Right lobe of liver (tissue), 6 donors: Measurements from ENCODE around the gene ITPR2. TPM values are rescaled to one million over a fixed set of nuclear protein-coding genes. Genes with fewer than 3 reads are reported as not detected.
"Not testable (repeated sequence)": the region's sequence is repeated elsewhere in the genome, so short reads cannot be mapped to it uniquely, and the experiment has no call there.

ENCODE experiments used
- ATAC-seq, 4 donors: fragments of 200-7000 bp; cut with Tn5 transposase; one replicate each; pipeline ENCODE4 v1.9.1; 2020; ENCODE audit warnings: mild to moderate bottlenecking in 4 of 4, moderate library complexity in 4 of 4
- DNase-seq, 3 donors: peaks; one replicate each; pipeline ENCODE4 v3.0.0-alpha.2; 2020
- H3K27ac ChIP-seq, 3 donors: fragments of 200-600 bp; one replicate each; pipeline ENCODE4 v1.8.0; 2022
- H3K27me3 ChIP-seq, 2 donors: fragments of 200-600 bp; one replicate each; pipeline ENCODE4 v1.8.0; 2022
- H3K36me3 ChIP-seq, 4 donors: fragments of 200-600 bp; sonication (generic) in 1 of 4; one replicate each; pipeline versions ENCODE4 v1.5.1 to v1.8.0; 2017 to 2022; ENCODE audit warnings: control low read depth in 1 of 4
- H3K4me1 ChIP-seq, 4 donors: fragments of 200-600 bp; sonication (generic) in 1 of 4; one replicate each; pipeline versions ENCODE4 v1.5.1 to v1.8.0; 2017 to 2022; ENCODE audit warnings: control low read depth in 1 of 4
- H3K4me3 ChIP-seq, 3 donors: fragments of 200-600 bp; one replicate each; pipeline ENCODE4 v1.8.0; 2022
- H3K9me3 ChIP-seq, 4 donors: fragments of 200-600 bp; sonication (generic) in 1 of 4; one replicate each; pipeline versions ENCODE4 v1.5.1 to v1.8.0; 2017 to 2022; ENCODE audit warnings: control low read depth in 1 of 4
- POLR2A ChIP-seq: fragments of 450-650 bp; IDR thresholded peaks from one replicate; pipeline ENCODE4 v1.6.1; 2017; ENCODE audit warnings: antibody characterized with exemption, mild to moderate bottlenecking
- WGBS: methylation state at CpG from one replicate; pipeline ENCODE4 v1.1.6; 2018; ENCODE audit warnings: low coverage, low lambda C conversion rate; ENCODE audit not compliant: insufficient coverage; ENCODE audit errors: missing lambda C conversion rate; 5-methylcytosine and 5-hydroxymethylcytosine counted together
- intact Hi-C, 2 donors: fragments of 100-400 bp; cut with DNase I; formaldehyde crosslinking; loops; one replicate each; pipeline versions ENCODE4 v1.11.2 to v1.14.1; 2022
- total RNA-seq, 6 experiments: library from RNA; depleted of rRNA in 2 of 6; stranded (reverse); fragments of >200 nt in 2 of 6; fragmentation: NEBNext Ultra II Directional in 3 of 6; extraction: Animal tissue kit (Norgen Biotek cat#: 25700) in 3 of 6; gene quantifications; one replicate each; pipeline versions ENCODE4 v1.1.0 to v1.2.4, GENCODE V29; 2016 to 2023
- TF ChIP-seq, protein P1 (sequence below), 4 donors: fragments of 200-600 bp in 3 of 4; fragments of 450-650 bp in 1 of 4; IDR thresholded peaks; one replicate each; pipeline versions ENCODE4 v1.5.1 to v1.8.0; 2016 to 2022; ENCODE audit warnings: antibody characterized with exemption in 4 of 4, mild to moderate bottlenecking in 2 of 4
- donor health status: DM: no; HTN: yes; CAD: no.
- donor health status: DM: no; HTN: no; CAD: no.
- donor health status: DM: no; HTN: no; CAD: no.
- donor health status: DM: no; HTN: yes; CAD: no.
- donor health status: DM: no; HTN: yes; CAD: no.

The ITPR2 gene
- total RNA-seq, 6 experiments from 2014 or later: 39.3 to 114 (median 57.2) TPM

DNA sequence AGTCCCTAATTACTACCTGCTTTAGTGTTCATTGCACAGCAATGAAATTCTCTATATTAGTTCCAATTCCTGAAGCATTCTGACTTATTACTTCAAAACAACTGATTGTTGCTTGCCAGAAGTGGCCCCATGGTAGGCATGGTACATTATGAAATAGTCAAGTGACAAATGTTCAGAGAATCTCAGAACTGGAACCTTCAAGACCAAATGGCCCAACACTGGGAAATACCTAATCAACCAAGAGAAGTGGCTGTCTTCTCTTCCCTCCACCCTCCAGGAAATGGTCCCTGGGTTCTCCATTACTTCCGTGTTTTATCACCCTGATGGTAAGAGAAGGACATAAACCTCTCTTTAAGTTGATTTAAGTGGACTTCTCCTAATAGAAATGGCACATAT is 49.9 kb downstream of the ITPR2 start:
- DNase-seq (no peak), ATAC-seq (peak in 2 of 4 donors; percentile 12 to 31)
- H3K27ac ChIP-seq: no peak overlapping the region
- H3K4me1 ChIP-seq: peaks cover 0 to 7% (median 0%) of the 10 kb centered on the region in 4 donors
- 91% methylated on average over 1 of the region's 1 CpG for WGBS
- no peak overlapping the region for H3K4me3 ChIP-seq
- TF ChIP-seq, protein P1, sequence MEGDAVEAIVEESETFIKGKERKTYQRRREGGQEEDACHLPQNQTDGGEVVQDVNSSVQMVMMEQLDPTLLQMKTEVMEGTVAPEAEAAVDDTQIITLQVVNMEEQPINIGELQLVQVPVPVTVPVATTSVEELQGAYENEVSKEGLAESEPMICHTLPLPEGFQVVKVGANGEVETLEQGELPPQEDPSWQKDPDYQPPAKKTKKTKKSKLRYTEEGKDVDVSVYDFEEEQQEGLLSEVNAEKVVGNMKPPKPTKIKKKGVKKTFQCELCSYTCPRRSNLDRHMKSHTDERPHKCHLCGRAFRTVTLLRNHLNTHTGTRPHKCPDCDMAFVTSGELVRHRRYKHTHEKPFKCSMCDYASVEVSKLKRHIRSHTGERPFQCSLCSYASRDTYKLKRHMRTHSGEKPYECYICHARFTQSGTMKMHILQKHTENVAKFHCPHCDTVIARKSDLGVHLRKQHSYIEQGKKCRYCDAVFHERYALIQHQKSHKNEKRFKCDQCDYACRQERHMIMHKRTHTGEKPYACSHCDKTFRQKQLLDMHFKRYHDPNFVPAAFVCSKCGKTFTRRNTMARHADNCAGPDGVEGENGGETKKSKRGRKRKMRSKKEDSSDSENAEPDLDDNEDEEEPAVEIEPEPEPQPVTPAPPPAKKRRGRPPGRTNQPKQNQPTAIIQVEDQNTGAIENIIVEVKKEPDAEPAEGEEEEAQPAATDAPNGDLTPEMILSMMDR (IDR thresholded peaks at IDR 0.05): no peak
- no peak for TF ChIP-seq POLR2A
- intact Hi-C loops: no loop called here
- peaks cover 0 to 5% (median 0%) of the 10 kb centered on the region in 4 donors for H3K36me3 ChIP-seq
- no peaks in the 10 kb centered on the region for H3K27me3 ChIP-seq
- H3K9me3 ChIP-seq: no peaks in the 10 kb centered on the region

DNA sequence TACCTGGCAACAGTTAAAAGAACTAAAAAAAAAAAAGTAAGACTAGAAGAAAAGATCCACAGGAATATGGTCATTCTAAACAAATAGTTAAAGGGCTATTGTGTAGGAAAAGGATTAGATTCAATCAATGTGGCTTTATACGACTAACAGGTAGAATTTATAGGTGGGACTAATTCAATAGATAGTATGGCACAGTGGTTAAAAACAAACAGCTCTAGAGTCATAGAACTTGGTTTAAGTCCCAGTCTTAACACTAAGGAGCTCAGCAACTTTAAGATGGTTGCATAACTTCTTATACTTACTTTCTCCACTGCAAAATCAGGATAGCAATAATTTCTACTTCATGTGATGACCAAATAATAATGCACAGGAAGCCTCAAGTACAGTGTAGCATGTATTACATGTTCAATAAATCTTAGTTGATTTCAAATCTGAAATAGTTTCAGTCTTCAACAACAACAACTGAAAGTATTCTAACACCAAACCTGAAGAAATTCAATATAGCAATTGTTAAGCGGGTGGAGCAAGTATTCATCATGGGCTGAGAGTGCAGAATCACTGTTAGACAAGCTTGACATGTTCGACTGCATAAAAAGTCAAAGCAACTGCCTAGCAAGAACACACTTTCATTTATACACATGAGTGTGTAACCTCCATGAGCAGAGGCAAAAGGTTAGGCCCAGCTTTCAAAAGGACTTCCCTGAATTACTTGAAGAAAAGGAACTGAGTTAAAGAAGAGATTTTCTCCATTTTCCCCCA is 50.4 kb downstream of the ITPR2 start:
- WGBS: 95% methylated on average over 3 of the region's 3 CpGs
- DNase-seq: no peak
- Histone ChIP-seq H3K36me3 (peaks cover 0 to 5% (median 0%) of the 10 kb centered on the region in 4 donors), H3K27me3 (no peaks in the 10 kb centered on the region), H3K4me1 (peaks cover 0 to 7% (median 0%) of the 10 kb centered on the region in 4 donors), H3K9me3 (no peaks in the 10 kb centered on the region), H3K27ac (no peak overlapping the region), H3K4me3 (no peak overlapping the region)
- peak in 1 of 4 donors; percentile 17 for ATAC-seq
- TF ChIP-seq, protein P1 (IDR thresholded peaks at IDR 0.05): no peak
- TF ChIP-seq POLR2A: no peak
- intact Hi-C loops: no loop called here

DNA sequence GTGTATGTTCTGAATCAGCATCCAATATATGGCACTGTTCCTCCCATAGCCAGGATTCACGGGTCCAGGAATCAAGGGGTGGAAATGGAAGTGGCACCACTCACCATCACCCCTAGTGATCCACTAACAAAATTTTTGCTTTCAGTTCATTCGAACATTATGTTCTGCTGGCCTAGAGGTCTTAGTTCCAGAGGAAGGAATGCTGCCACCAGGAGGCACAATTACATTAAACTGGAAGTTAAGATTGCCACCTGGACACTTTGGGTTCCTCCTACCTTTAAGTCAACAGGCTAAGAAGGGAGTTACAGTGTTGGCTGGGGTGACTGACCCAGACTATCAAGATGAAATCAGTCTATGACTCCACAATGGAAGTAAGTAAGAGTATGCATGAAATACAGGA is 52.3 kb downstream of the ITPR2 start:
- H3K4me3 ChIP-seq, H3K36me3 ChIP-seq, H3K27ac ChIP-seq, DNase-seq, H3K4me1 ChIP-seq, H3K9me3 ChIP-seq, ATAC-seq, intact Hi-C loops, H3K27me3 ChIP-seq: not testable (repeated sequence)
- 94% methylated on average over 2 of the region's 2 CpGs for WGBS

DNA sequence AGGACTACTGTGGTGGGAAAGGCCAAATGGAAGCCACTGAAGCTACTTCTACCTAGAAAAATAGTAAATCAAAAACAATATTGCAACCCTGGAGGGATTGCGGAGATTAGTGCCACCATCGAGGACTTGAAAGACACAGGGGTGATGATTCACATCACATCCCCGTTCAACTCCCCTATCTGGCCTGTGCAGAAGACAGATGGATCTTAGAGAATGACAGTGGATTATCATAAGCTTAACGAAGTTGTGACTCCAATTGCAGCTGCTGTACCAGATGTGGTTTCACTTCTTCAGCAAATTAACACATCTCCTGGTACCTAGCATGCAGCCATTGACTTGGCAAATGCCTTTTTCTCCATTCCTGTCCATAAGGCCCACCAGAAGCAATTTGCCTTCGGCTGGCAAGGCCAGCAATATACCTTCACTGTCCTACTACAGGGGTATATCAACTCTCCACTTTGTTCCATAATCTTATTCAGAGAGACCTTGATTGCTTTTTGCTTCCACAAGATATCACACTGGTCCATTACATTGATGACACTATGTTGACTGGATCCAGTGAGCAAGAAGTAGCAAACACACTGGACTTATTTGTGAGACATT is 54.7 kb downstream of the ITPR2 start:
- H3K4me1 ChIP-seq, H3K27me3 ChIP-seq, H3K9me3 ChIP-seq, H3K4me3 ChIP-seq, H3K36me3 ChIP-seq, ATAC-seq, intact Hi-C loops, H3K27ac ChIP-seq, DNase-seq: not testable (repeated sequence)
- 86% methylated on average over 4 of the region's 5 CpGs for WGBS

DNA sequence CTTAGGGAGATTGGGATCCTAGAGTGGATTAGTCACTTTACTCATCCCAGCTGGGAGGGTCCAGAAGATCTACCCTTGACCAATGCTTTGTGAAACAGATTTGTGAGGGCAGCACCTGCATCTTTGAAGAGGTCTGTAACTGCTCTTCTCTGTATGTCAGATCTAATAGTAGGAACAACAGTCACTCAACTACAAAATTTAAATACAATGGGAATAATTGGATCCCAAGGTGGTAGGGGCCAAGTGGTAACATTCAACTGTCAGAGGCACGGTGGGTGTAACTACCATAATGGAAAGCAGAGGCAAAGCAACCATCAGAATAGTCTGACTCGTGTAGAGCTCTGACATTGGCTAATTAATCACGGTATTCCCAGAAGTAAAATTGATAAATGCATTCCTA is 55.8 kb downstream of the ITPR2 start:
- intact Hi-C loops: no loop called here
- Histone ChIP-seq H3K36me3 (no peaks in the 10 kb centered on the region), H3K4me1 (peaks cover 0 to 12% (median 0%) of the 10 kb centered on the region in 4 donors), H3K27ac (no peak overlapping the region), H3K4me3 (no peak overlapping the region), H3K9me3 (peaks cover 0 to 4% (median 0%) of the 10 kb centered on the region in 4 donors), H3K27me3 (no peaks in the 10 kb centered on the region)
- 70% methylated on average over 3 of the region's 3 CpGs for WGBS
- no peak for DNase-seq
- ATAC-seq: no peak
- no peak for TF ChIP-seq POLR2A
- TF ChIP-seq, protein P1 (IDR thresholded peaks at IDR 0.05): no peak

DNA sequence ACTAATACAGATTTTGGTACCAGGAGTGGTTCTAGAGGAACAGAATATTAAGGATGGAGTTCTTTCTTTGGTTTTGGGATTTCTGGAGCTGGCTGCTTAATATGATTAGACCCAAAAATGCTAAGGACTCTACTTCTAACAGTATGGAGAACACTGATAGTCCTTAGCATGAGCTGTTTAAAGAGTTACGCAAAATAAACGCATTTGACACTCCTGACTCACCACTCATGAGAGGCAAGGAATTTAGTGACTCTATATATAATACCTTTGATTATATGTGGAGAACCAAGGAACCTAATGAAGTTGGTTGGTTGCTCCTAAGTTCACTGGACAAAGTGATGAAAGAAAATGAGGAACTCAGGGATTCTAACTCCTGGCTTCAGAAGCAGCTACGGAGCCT is 57.0 kb downstream of the ITPR2 start:
- H3K36me3 ChIP-seq, H3K9me3 ChIP-seq, H3K27ac ChIP-seq, ATAC-seq, DNase-seq, H3K4me3 ChIP-seq, intact Hi-C loops, H3K27me3 ChIP-seq: not testable (repeated sequence)
- peaks cover 0 to 18% (median 3%) of the 10 kb centered on the region in 4 donors for H3K4me1 ChIP-seq
- WGBS: 76% methylated on average over 3 of the region's 3 CpGs
